HG03103 (cell line): ENCODE data around the gene MAS1.
"Not testable (repeated sequence)": the region's sequence is repeated elsewhere in the genome, so short reads cannot be mapped to it uniquely, and the experiment has no call there.

Source experiments
- ATAC-seq: cut with Tn5 transposase; IDR thresholded peaks from one replicate; pipeline ENCODE4 v1.9.1; 2021; ENCODE audit warnings: low read depth; ENCODE audit not compliant: unreplicated experiment

Gene MAS1

DNA sequence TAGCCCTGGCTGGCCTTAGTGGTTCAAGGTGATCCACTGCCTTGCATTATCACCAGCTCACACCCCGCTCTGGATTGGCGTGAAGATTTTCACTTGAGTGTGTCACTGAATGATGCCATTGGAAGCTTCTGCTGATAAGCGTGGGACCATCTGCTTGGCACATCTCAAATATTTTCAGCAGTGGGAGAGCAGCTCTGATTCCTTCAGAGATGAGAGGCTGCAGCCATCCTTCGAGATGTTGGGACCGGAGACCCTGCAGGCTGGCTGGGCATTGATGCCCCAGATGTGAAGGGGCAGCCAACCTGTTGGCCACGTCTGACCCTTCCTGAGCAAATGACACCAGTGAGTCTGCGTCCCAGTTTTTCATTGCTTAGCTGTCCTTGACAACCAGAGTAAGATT, at the start of gene MAS1:
MAS1 (plus strand) TSS at position 197 of the 400 bp plus-strand sequence. CDS start 15,968 bp downstream, outside the sequence.
- no peak for ATAC-seq

- ATAC-seq = no peak
Measured at GRCh38 chr6:159842035-159842434, 48.8 kb upstream of the MAS1 start.

GRCh38 chr6:159844737-159845645, 45.8 kb upstream of the MAS1 start:
- ATAC-seq = no peak

- not testable (repeated sequence) for ATAC-seq
Measured at GRCh38 chr6:159848552-159848951, 42.2 kb upstream of the MAS1 start.

DNA sequence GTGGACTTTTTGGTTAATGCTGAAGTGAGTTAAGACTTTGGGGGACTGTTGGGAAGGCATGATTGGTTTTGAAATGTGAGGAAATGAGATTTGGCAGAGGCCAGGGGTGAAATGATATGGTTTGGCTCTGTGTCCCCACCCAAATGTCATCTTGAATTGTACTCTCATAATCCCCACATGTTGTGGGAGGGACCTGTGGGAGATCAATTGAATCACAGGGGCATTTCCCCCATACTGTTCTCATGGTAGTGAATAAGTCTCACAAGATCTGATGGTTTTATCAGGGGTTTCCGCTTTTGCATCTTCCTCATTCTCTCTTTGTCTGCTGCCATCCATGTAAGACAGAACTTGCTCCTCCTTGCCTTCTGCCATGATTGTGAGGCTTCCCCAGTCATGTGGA, 40.9 kb upstream of the MAS1 start:
- ATAC-seq = not testable (repeated sequence)

GRCh38 chr6:159852877-159853276, 37.9 kb upstream of the MAS1 start:
- ATAC-seq = no peak

- no peak for ATAC-seq
Measured at GRCh38 chr6:159853754-159854153, 37.0 kb upstream of the MAS1 start.

DNA sequence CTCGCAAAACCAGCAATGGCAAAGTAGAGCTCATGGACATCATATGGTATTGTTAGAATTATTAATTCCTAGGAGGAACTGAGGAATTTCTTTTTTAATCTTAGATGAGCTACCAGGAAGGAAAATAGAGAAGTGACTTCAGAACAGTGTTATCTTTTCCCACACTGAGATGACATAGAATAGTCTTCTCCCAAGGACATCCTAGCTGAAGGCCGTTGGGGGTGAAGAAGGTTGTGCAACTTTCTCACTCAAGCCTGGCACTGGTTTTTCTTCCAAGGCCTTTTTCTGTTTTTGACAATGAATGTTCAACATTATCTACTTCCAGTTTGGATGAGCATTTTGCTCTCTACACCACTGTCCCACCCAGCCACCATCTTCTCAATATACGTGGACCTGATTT, 35.8 kb upstream of the MAS1 start:
- no peak for ATAC-seq

DNA sequence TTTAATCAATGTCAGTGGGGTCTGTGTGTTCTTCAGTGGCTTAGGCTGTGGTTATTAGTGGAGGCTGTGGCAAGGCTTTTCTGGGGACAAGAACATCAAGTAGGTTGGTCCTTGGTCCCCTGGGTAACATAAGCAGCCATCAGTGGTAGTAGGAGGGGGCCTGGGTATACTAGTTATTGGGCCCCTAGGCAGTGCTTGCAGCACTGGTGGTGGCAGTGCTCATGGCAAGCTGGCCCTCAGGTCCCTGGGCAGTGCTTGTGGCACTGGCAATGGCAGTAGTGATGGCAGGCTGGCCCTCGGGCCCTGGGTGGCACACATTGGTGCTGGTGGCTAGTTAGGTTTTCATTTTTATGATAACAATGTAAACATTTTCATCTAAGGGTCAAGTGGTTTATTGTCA, 32.5 kb upstream of the MAS1 start:
- no peak for ATAC-seq

- no peak for ATAC-seq
Measured at GRCh38 chr6:159860482-159860881, 30.3 kb upstream of the MAS1 start.

GRCh38 chr6:159862103-159862502, 28.7 kb upstream of the MAS1 start:
- ATAC-seq = no peak

DNA sequence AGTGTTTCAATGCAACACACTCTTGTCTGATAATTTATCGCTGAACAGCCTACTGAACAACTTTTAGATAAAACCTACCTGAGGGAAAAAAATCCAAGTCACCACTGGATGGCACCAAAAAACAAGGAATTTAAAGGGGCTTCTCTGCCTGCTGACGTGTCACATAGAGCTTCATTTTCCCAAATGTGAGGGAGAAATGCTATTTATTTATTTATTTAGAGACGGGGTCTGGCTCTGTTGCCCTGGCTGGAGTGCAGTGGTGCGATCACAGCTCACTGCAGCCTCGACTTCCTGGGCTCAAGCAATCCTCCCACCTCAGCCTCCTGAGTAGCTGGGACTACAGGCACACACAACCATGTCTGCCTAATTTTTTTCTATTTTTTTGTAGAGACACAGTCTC, 27.4 kb upstream of the MAS1 start:
- ATAC-seq = not testable (repeated sequence)

DNA sequence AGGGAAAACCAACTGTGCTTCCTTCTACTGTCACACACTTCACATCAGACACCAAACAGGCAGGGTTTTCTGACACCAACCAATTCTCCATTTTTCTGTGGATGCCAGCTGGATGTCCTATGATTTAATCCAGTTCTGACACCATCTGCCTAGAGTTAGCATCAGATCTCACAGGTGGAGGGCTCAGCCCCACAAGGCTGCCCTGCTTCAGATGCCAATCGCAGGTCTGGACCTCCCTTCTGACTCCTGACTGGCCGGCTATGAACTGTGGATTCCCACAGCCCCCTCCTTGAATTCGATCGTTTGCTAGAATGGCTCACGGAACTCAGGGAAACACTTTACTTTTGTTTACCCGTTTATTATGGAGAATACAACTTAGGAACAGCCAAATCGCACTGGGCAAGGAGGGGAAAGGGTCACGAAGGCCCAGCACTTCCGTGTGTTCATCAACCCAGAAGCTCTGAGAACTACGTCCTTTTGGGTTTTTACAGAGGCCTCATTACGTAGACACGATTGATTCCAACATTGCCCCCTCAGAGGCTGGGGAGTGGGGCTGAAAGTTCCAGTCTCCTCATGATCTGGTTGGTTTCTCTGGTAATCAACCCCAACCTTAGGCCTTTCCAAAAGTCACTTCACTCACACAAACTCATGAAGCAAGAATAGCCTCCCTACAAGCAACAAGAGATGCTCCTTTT, 25.4 kb upstream of the MAS1 start:
- no peak for ATAC-seq

DNA sequence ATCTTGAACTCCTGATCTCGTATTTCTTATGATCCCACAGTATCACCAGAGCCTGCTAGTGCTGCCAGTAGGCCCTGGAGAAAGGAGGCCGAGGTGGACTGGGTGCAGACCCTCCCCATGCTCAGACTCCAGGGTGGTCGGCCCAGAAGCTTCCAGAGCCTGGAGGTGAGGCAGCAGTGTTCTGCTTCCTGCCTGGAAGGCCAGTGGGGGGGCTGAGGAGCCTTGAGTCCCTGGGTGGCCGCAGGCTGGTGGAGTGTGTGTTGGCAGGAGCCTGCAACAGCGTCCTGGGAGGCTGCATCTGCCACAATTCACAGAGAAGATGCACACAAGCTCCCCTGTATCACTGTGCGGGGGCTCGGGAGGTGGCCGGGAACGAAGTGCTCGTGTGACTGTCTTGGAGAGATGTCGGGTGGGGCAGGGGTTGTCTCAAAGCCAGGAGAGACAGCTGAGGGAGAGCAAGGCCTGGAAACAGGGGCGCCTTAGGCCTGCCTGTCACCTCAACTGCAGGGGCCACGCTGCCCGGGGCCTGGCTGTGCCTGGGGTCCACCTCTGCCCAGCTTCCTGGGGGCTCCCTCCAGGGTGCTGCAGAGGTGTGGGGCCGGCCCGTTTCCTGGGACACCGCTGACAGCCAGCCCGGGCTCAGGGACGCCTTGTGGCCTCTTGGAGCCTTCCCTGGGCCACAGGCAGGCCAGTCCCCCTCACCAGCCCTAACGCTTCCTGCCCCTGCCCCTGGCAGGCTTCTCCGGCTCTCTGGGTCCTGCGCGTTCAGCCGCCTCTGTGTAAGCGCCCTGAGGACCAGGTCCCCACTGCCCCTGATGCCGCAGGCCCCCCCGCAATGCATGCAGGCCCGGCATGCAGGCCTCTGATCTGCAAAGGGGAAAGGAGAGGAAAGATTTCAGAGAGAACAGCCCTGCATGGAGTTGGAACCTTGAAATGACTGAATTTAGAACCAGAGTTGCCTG, 24.2 kb upstream of the MAS1 start:
- ATAC-seq = no peak

DNA sequence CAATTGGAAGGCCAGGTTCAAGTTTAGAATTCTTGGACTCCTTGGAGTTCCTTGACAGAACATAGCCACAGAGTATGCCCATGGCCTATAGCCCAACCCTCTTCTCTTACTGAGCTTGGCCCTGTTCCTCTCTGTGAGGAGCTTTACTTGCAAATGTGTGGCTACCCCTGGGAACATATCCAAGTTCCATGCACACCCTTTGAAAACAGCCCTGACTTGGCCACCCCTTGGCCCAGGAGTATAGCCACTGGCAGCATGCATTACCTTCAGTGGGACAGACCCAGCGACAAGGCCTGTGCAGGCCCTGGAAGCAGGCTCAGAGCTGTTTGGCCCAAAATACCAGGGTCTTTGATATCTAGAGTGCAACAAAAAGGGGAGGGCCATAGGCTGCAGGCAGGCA, 19.5 kb upstream of the MAS1 start:
- ATAC-seq = no peak

DNA sequence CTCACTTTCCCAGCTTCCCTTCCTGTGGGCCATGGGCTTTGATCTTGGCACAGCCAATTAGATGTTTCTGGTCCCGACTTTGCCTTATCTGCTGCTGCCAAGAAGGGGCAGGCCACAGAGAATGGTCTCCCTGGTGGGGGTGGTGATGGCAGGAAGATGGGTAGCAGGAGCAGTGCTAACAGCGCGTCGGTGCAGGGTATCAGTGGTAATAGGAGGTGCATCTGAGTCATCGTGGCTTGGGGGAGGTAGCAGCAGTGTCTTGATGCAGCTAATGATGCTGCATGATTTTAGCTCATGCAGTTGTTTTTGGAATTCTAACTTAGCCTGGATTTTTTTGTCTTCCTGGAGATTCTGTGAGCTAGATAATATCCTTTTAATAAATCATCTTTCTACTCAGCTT, 18.9 kb upstream of the MAS1 start:
- no peak for ATAC-seq

DNA sequence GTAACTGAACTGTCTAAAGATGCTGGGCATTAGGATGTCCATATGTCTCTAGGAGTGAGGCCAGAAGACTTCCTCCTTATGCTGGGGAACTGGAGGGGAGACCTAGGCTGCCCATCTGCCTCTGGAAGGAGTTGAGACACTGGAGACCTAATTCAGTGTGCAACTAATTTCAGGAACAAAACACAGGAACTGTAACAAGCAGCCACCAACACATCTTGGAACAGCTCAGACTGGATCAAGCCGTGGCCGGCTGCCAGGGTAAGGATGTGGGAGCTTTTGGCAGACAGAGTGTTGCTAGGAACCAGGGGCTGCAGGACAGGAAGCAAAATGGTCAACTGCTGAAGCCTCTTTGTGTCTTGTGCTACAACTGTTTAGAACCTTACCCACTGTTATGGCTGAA, 16.4 kb upstream of the MAS1 start:
- no peak for ATAC-seq

- no peak for ATAC-seq
Measured at GRCh38 chr6:159875194-159875593, 15.6 kb upstream of the MAS1 start.

GRCh38 chr6:159876242-159876641, 14.5 kb upstream of the MAS1 start:
- ATAC-seq = no peak

GRCh38 chr6:159877256-159877808, 13.5 kb upstream of the MAS1 start:
- ATAC-seq = no peak
